CD4-positive, alpha-beta memory T cell (primary cell): ENCODE results near the gene KRTAP5-9. TPM values are rescaled to one million over a fixed set of nuclear protein-coding genes. Genes with fewer than 3 reads are reported as not detected.
"Not testable (repeated sequence)": the region's sequence is repeated elsewhere in the genome, so short reads cannot be mapped to it uniquely, and the experiment has no call there.

Experiments used
- CTCF ChIA-PET: fragments of 350-600 bp; sonication (Branson Sonifier 250); formaldehyde crosslinking; loops from one replicate; lab custom pipeline; 2021; ENCODE audit warnings: inconsistent platforms; ENCODE audit not compliant: partially characterized antibody; lab: Charles Lee
- POLR2A ChIA-PET: fragments of 350-600 bp; sonication (Branson Sonifier 250); formaldehyde crosslinking; loops from one replicate; lab custom pipeline; 2021; ENCODE audit not compliant: partially characterized antibody; lab: Charles Lee
- DNase-seq, 5 donors: peaks; one replicate each; pipeline versions ENCODE4 v3.0.0 to v3.0.0-alpha.2; 2020 to 2022; ENCODE audit warnings: mixed read lengths in 1 of 5
- H3K27ac ChIP-seq: one replicate; pipeline ENCODE4 v1.7.0; 2013; ENCODE audit warnings: low read depth, low read length
- H3K27me3 ChIP-seq: 2 replicates; pipeline ENCODE4 v1.7.0; 2013; ENCODE audit warnings: mild to moderate bottlenecking, low read length, moderate library complexity; ENCODE audit not compliant: insufficient read depth
- H3K36me3 ChIP-seq: 2 replicates; pipeline ENCODE4 v1.7.0; 2013; ENCODE audit warnings: mild to moderate bottlenecking, low read length, moderate library complexity; ENCODE audit not compliant: insufficient read depth
- H3K4me1 ChIP-seq: 2 replicates; pipeline ENCODE4 v1.7.0; 2013; ENCODE audit warnings: mild to moderate bottlenecking, low read length, moderate library complexity; ENCODE audit not compliant: insufficient read depth
- H3K4me3 ChIP-seq, 2 donors: one replicate each; pipeline ENCODE4 v1.7.0; 2013; ENCODE audit warnings: low read length in 2 of 2, mild to moderate bottlenecking in 1 of 2
- H3K9me3 ChIP-seq, 2 donors: one replicate each; pipeline ENCODE4 v1.7.0; 2013; ENCODE audit warnings: low read length in 2 of 2, control low read depth in 1 of 2; ENCODE audit not compliant: control insufficient read depth in 1 of 2
- H3K27ac Mint-ChIP-seq, 7 donors: one replicate each; pipeline ENCODE4 v1.8.0; 2020 to 2021; ENCODE audit warnings: mixed read lengths in 7 of 7, mild to moderate bottlenecking in 6 of 7, inconsistent platforms in 3 of 7, moderate library complexity in 3 of 7
- H3K27me3 Mint-ChIP-seq, 2 donors: one replicate each; pipeline ENCODE4 v1.8.0; 2020 to 2021; ENCODE audit warnings: mixed read lengths in 2 of 2
- H3K36me3 Mint-ChIP-seq, 2 donors: one replicate each; pipeline ENCODE4 v1.8.0; 2020 to 2021; ENCODE audit warnings: mixed read lengths in 2 of 2, inconsistent platforms in 1 of 2, mild to moderate bottlenecking in 1 of 2
- H3K4me1 Mint-ChIP-seq, 4 donors: one replicate each; pipeline ENCODE4 v1.8.0; 2020 to 2021; ENCODE audit warnings: mixed read lengths in 4 of 4, mild to moderate bottlenecking in 1 of 4
- H3K4me3 Mint-ChIP-seq, 8 donors: one replicate each; pipeline ENCODE4 v1.8.0; 2020 to 2021; ENCODE audit warnings: mixed read lengths in 8 of 8, mild to moderate bottlenecking in 7 of 8, moderate library complexity in 6 of 8, inconsistent platforms in 3 of 8
- H3K9me3 Mint-ChIP-seq, 8 donors: one replicate each; pipeline ENCODE4 v1.8.0; 2020 to 2021; ENCODE audit warnings: mixed read lengths in 8 of 8, mild to moderate bottlenecking in 5 of 8, inconsistent platforms in 3 of 8, moderate library complexity in 1 of 8
- intact Hi-C: fragments of 100-400 bp; cut with micrococcal nuclease; formaldehyde crosslinking; loops from one replicate; pipeline ENCODE4 v1.15.1; 2023
- polyA plus RNA-seq, 2 donors: library from polyadenylated mRNA; unstranded; fragments of 300-500 nt; fragmentation: Illumina TruSeq; gene quantifications; one replicate each; pipeline ENCODE4 v1.2.3, GENCODE V29; 2021
- total RNA-seq, 2 experiments: library from RNA; stranded (reverse); gene quantifications; one replicate each; pipeline ENCODE4 v1.2.3, GENCODE V29; 2021

The KRTAP5-9 gene
- total and polyA plus RNA-seq, 4 experiments from 2014 or later = not detected

GRCh38 chr11:71525938-71526495, 22.2 kb upstream of the KRTAP5-9 start:
- H3K4me3 Mint-ChIP-seq = no peak overlapping the region
- no peaks in the 10 kb centered on the region for H3K4me1 ChIP-seq
- no peaks in the 10 kb centered on the region for H3K4me1 Mint-ChIP-seq
- no peaks in the 10 kb centered on the region for H3K9me3 ChIP-seq
- H3K9me3 Mint-ChIP-seq = peaks cover 0 to 8% (median 0%) of the 10 kb centered on the region in 8 donors
- H3K36me3 ChIP-seq = no peaks in the 10 kb centered on the region
- no peak overlapping the region for H3K27ac ChIP-seq
- CTCF ChIA-PET = no interaction called here
- no peak overlapping the region for H3K27ac Mint-ChIP-seq
- DNase-seq = no peak
- POLR2A ChIA-PET = no interaction called here
- H3K36me3 Mint-ChIP-seq = no peaks in the 10 kb centered on the region
- H3K27me3 Mint-ChIP-seq = peaks cover 3 to 9% of the 10 kb centered on the region in 2 donors
- H3K27me3 ChIP-seq = no peaks in the 10 kb centered on the region
- intact Hi-C loops = no loop called here
- no peak overlapping the region for H3K4me3 ChIP-seq

DNA sequence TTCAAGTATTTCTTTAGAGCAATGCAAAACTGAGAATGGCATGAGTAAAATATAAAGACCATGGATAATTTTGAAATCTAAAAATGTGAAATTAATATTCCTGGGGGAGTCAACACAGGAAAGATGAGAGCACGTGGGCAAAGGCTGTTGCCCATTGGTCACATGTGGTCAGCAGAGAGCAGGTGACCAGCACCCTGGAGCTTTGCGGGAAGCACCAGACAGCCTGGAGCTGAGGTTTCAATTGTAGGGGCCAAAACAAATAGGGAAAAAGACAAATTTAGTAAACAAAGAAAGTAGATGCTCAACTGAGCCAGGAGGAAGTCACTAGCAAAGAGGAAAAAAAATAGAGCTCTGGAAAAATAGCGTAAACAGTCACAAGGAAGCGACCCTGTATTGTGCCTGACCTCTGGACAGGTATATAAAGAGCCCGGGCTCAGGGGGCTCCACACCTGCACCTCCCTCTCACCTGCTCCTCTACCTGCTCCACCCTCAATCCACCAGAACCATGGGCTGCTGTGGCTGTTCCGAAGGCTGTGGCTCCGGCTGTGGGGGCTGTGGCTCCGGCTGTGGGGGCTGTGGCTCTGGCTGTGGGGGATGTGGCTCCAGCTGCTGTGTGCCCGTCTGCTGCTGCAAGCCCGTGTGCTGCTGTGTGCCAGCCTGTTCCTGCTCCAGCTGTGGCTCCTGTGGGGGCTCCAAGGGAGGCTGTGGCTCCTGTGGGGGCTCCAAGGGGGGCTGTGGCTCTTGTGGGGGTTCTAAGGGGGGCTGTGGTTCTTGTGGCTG, 21.2 kb upstream of the KRTAP5-9 start, which contains the start of gene KRTAP5-7:
TSS of gene KRTAP5-7 (plus strand) at position 472 of the 780 bp plus-strand sequence. CDS start at position 506, 34 bp downstream.
- intact Hi-C loops, H3K27ac Mint-ChIP-seq, H3K4me3 ChIP-seq, H3K4me1 Mint-ChIP-seq, H3K27me3 ChIP-seq, H3K9me3 Mint-ChIP-seq, H3K27ac ChIP-seq, H3K27me3 Mint-ChIP-seq, H3K4me1 ChIP-seq, POLR2A ChIA-PET, H3K4me3 Mint-ChIP-seq, DNase-seq, CTCF ChIA-PET, H3K36me3 ChIP-seq, H3K9me3 ChIP-seq, H3K36me3 Mint-ChIP-seq: not testable (repeated sequence)

GRCh38 chr11:71527576-71528210, 20.5 kb upstream of the KRTAP5-9 start:
- no peak for DNase-seq
- Histone ChIP-seq H3K36me3 (no peaks in the 10 kb centered on the region), H3K27me3 (no peaks in the 10 kb centered on the region), H3K27ac (no peak overlapping the region), H3K4me1 (no peaks in the 10 kb centered on the region), H3K9me3 (no peaks in the 10 kb centered on the region), H3K4me3 (no peak overlapping the region)
- Mint-ChIP-seq H3K9me3 (peaks cover 0 to 8% (median 0%) of the 10 kb centered on the region in 8 donors), H3K4me1 (no peaks in the 10 kb centered on the region), H3K36me3 (no peaks in the 10 kb centered on the region), H3K4me3 (no peak overlapping the region), H3K27me3 (peaks cover 3 to 9% of the 10 kb centered on the region in 2 donors), H3K27ac (no peak overlapping the region)
- intact Hi-C loops = no loop called here
- ChIA-PET POLR2A (no interaction called here), CTCF (no interaction called here)

- Histone ChIP-seq H3K4me3 (no peak overlapping the region), H3K4me1 (no peaks in the 10 kb centered on the region), H3K27ac (no peak overlapping the region), H3K27me3 (no peaks in the 10 kb centered on the region), H3K9me3 (no peaks in the 10 kb centered on the region), H3K36me3 (no peaks in the 10 kb centered on the region)
- Mint-ChIP-seq H3K9me3 (no peaks in the 10 kb centered on the region), H3K4me3 (no peak overlapping the region), H3K27me3 (peaks cover 0 to 9% of the 10 kb centered on the region in 2 donors), H3K4me1 (no peaks in the 10 kb centered on the region), H3K36me3 (no peaks in the 10 kb centered on the region), H3K27ac (no peak overlapping the region)
- POLR2A ChIA-PET = no interaction called here
- no peak for DNase-seq
- CTCF ChIA-PET = no interaction called here
- intact Hi-C loops = no loop called here
These were observed 17.6 kb upstream of the KRTAP5-9 start for GRCh38 chr11:71530602-71531001.

DNA sequence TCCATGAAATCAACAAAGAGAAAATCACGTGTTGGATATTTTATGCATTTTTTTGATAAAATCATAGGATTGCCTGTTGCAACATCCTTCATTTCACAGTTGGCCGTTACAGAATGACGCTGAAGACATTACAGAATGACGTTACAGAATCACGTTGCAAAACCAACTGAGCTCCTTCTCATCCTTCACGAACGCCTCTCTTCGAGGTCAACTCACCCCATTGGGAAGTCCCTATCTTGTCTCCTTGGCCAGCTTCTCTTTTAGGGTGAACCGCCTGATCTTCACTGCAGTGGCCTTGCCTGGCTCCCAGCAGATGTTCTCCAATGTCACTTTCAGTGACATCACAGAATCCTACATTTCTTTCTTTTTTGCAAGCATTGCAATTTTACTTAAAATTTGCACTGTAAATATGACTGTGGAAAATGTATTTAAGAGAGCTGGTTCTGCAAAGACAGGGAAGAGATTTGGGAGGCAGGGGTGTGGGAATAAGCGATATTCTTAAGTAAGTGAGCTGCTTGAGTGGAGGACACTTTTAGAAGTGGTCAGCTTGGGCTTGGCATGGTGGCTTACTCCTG, 16.1 kb upstream of the KRTAP5-9 start:
- ChIA-PET CTCF (no interaction called here), POLR2A (no interaction called here)
- no peak overlapping the region for H3K4me3 ChIP-seq
- H3K27ac ChIP-seq = no peak overlapping the region
- Mint-ChIP-seq H3K27me3 (peaks cover 2 to 5% of the 10 kb centered on the region in 2 donors), H3K4me3 (no peak overlapping the region), H3K27ac (no peak overlapping the region), H3K36me3 (no peaks in the 10 kb centered on the region), H3K9me3 (no peaks in the 10 kb centered on the region), H3K4me1 (no peaks in the 10 kb centered on the region)
- H3K36me3 ChIP-seq = no peaks in the 10 kb centered on the region
- no peaks in the 10 kb centered on the region for H3K9me3 ChIP-seq
- intact Hi-C loops = no loop called here
- no peak for DNase-seq
- H3K27me3 ChIP-seq = no peaks in the 10 kb centered on the region
- H3K4me1 ChIP-seq = no peaks in the 10 kb centered on the region

GRCh38 chr11:71534711-71535608, 13.3 kb upstream of the KRTAP5-9 start:
- H3K9me3 Mint-ChIP-seq, H3K27ac Mint-ChIP-seq, H3K36me3 Mint-ChIP-seq, H3K9me3 ChIP-seq, H3K27ac ChIP-seq, H3K36me3 ChIP-seq, H3K27me3 ChIP-seq, CTCF ChIA-PET, POLR2A ChIA-PET, H3K4me1 ChIP-seq, DNase-seq, H3K4me3 ChIP-seq, H3K4me3 Mint-ChIP-seq, H3K4me1 Mint-ChIP-seq, intact Hi-C loops: not testable (repeated sequence)
- H3K27me3 Mint-ChIP-seq = peaks cover 9 to 12% of the 10 kb centered on the region in 2 donors
